HepG2 (cell line): Measurements from ENCODE around the gene FRMPD3. TPM values are rescaled to one million over a fixed set of nuclear protein-coding genes. Genes with fewer than 3 reads are reported as not detected.

ENCODE experiments used
- ATAC-seq: fragments of 200-7000 bp; cut with Tn5 transposase; 3 replicates; pipeline ENCODE4 v1.9.1; 2020; ENCODE audit warnings: mild to moderate bottlenecking, moderate library complexity
- BruUV-seq: library from RNA; stranded (reverse); fragments of 400-500 nt; replicated peaks from 2 replicates; lab custom pipeline; 2021; lab: Mats Ljungman, UMichigan
- CTCF ChIA-PET: fragments of 300-600 bp; formaldehyde crosslinking; extraction: SDS; loops from one replicate; lab custom pipeline; 2021; ENCODE audit warnings: low total read pairs, inconsistent platforms, low intra/inter-chr PET ratio; lab: Yijun Ruan, JAX
- POLR2A ChIA-PET: fragments of 350-600 bp; sonication (Branson Sonifier 250); formaldehyde crosslinking; loops from one replicate; lab custom pipeline; 2020; ENCODE audit warnings: antibody characterized with exemption, inconsistent platforms; lab: Yijun Ruan, JAX
- DNase-seq: peaks from one replicate; pipeline ENCODE4 v3.0.0-alpha.2; 2015; ENCODE audit warnings: low spot score
- FAIRE-seq: peaks from 3 replicates; lab custom pipeline; 2011; peaks lifted over from hg19 to GRCh38; lab: Jason Lieb, UNC
- H2AFZ ChIP-seq: one replicate; pipeline ENCODE4 v1.6.1; 2011; ENCODE audit warnings: low read length, inconsistent platforms
- H3K27ac ChIP-seq: fragments of 300-600 bp; 3 replicates; pipeline ENCODE4 v1.8.0; 2011; ENCODE audit warnings: mixed run types, mild to moderate bottlenecking, mixed read lengths, low read length, inconsistent platforms; ENCODE audit not compliant: insufficient read depth; ENCODE audit errors: extremely low read length
- H3K27me3 ChIP-seq, 2 experiments: fragments of 200-600 bp in 1 of 2; 2 replicates in 1 of 2; 3 replicates in 1 of 2; pipeline versions ENCODE4 v1.6.0 to v1.8.0; 2011; ENCODE audit warnings: low read length in 2 of 2, mild to moderate bottlenecking in 2 of 2, moderate library complexity in 2 of 2, inconsistent platforms in 1 of 2; ENCODE audit not compliant: insufficient read depth in 2 of 2, control insufficient read depth in 1 of 2
- H3K36me3 ChIP-seq, 2 experiments: fragments of 200-600 bp in 1 of 2; replicated peaks in 1 of 2; 2 replicates in 1 of 2; 3 replicates in 1 of 2; pipeline versions ENCODE4 v1.5.1 to v1.8.0; 2011; ENCODE audit warnings: low read length in 2 of 2, inconsistent platforms in 1 of 2; ENCODE audit not compliant: insufficient read depth in 2 of 2, control insufficient read depth in 1 of 2
- H3K4me1 ChIP-seq: 2 replicates; pipeline ENCODE4 v1.5.1; 2012; ENCODE audit warnings: low read length, inconsistent platforms; ENCODE audit not compliant: insufficient read depth
- H3K4me2 ChIP-seq: 2 replicates; pipeline ENCODE4 v1.6.0; 2011; ENCODE audit warnings: low read depth, low read length, inconsistent platforms
- H3K4me3 ChIP-seq, 3 experiments: fragments of 200-600 bp in 1 of 3; sonication (generic), shearing (Covaris generic) in 1 of 3; replicated peaks in 1 of 3; 2 replicates each; pipeline ENCODE4 v1.5.1; 2011 to 2016; ENCODE audit warnings: low read length in 3 of 3, inconsistent platforms in 2 of 3, low read depth in 2 of 3, mild to moderate bottlenecking in 2 of 3, control low read depth in 1 of 3, mixed read lengths in 1 of 3; ENCODE audit not compliant: insufficient read depth in 1 of 3
- H3K79me2 ChIP-seq: one replicate; pipeline ENCODE4 v1.6.1; 2011; ENCODE audit warnings: low read length, inconsistent platforms; ENCODE audit not compliant: insufficient read depth
- H3K9ac ChIP-seq: 2 replicates; pipeline ENCODE4 v1.6.0; 2011; ENCODE audit warnings: mild to moderate bottlenecking, low read depth, low read length, inconsistent platforms; ENCODE audit not compliant: insufficient read depth
- H3K9me3 ChIP-seq: 2 replicates; pipeline ENCODE4 v1.5.1; 2012; ENCODE audit warnings: mild to moderate bottlenecking, low read length
- H4K20me1 ChIP-seq: 2 replicates; pipeline ENCODE4 v1.6.0; 2011; ENCODE audit warnings: inconsistent platforms, mild to moderate bottlenecking, low read length, moderate library complexity; ENCODE audit not compliant: insufficient read depth
- FOSL2 ChIP-seq: sonication (generic); formaldehyde crosslinking; IDR thresholded peaks from 2 replicates; pipeline ENCODE4 v1.4.0; 2020; ENCODE audit warnings: missing genetic modification reagents
- HDAC1 ChIP-seq: sonication (generic); formaldehyde crosslinking; IDR thresholded peaks from 2 replicates; pipeline ENCODE4 v1.5.1; 2020; ENCODE audit warnings: mild to moderate bottlenecking, missing genetic modification reagents
- KAT2B ChIP-seq: fragments of 150-350 bp; IDR thresholded peaks from 2 replicates; pipeline ENCODE4 v1.6.1; 2014; ENCODE audit warnings: low read depth, low read length, borderline replicate concordance
- NKX3-1 ChIP-seq: sonication (generic); formaldehyde crosslinking; IDR thresholded peaks from 2 replicates; pipeline ENCODE4 v1.5.0; 2020; ENCODE audit warnings: missing genetic modification reagents
- YEATS2 ChIP-seq: sonication (generic); formaldehyde crosslinking; IDR thresholded peaks from 2 replicates; pipeline ENCODE4 v1.4.0; 2020; ENCODE audit warnings: missing genetic modification reagents, borderline replicate concordance
- ZBTB42 ChIP-seq: sonication (generic); formaldehyde crosslinking; IDR thresholded peaks from 2 replicates; pipeline ENCODE4 v1.5.0; 2020; ENCODE audit warnings: mild to moderate bottlenecking, missing genetic modification reagents
- ZFP62 ChIP-seq: sonication (generic); formaldehyde crosslinking; IDR thresholded peaks from 2 replicates; pipeline ENCODE4 v1.4.0; 2020; ENCODE audit warnings: missing genetic modification reagents
- ZKSCAN8 ChIP-seq: IDR thresholded peaks from 2 replicates; pipeline ENCODE4 v1.6.1; 2016; ENCODE audit warnings: borderline replicate concordance, missing genetic modification reagents, missing compliant biosample characterization
- ZNF124 ChIP-seq: sonication (generic); formaldehyde crosslinking; IDR thresholded peaks from 2 replicates; pipeline ENCODE4 v1.4.0; 2020; ENCODE audit warnings: missing genetic modification reagents
- ZNF224 ChIP-seq: sonication (generic); formaldehyde crosslinking; IDR thresholded peaks from 2 replicates; pipeline ENCODE4 v1.5.0; 2020; ENCODE audit warnings: mild to moderate bottlenecking, missing genetic modification reagents
- ZNF430 ChIP-seq: sonication (generic); formaldehyde crosslinking; IDR thresholded peaks from 2 replicates; pipeline ENCODE4 v1.9.0; 2021; ENCODE audit warnings: mild to moderate bottlenecking, missing genetic modification reagents
- ZNF484 ChIP-seq: sonication (generic); formaldehyde crosslinking; IDR thresholded peaks from 2 replicates; pipeline ENCODE4 v1.5.1; 2020; ENCODE audit warnings: mild to moderate bottlenecking, low read depth, missing genetic modification reagents, borderline replicate concordance
- ZNF629 ChIP-seq: sonication (generic); formaldehyde crosslinking; conservative IDR thresholded peaks from 2 replicates; pipeline ENCODE4 v1.5.0; 2020; ENCODE audit warnings: missing genetic modification reagents
- WGBS: methylation state at CpG from one replicate; pipeline ENCODE4 v1.1.6; 2017; ENCODE audit warnings: low lambda C conversion rate; 5-methylcytosine and 5-hydroxymethylcytosine counted together
- in situ Hi-C: cut with HindIII; loops from 2 replicates; pipeline ENCODE4 v1.10.0; 2017; ENCODE audit warnings: low pct_unique_long_range_greater_than_20kb; ENCODE audit not compliant: extremely low pct_ligation_motif_present
- intact Hi-C: fragments of 100-400 bp; cut with micrococcal nuclease; formaldehyde crosslinking; loops from one replicate; pipeline ENCODE4 v1.10.0; 2022; ENCODE audit not compliant: unreplicated experiment
- polyA plus RNA-seq, 8 experiments: library from polyadenylated mRNA; depleted of rRNA in 3 of 8; stranded (reverse) in 7 of 8; unstranded in 1 of 8; fragments of >200 nt; fragmentation: Illumina TruSeq in 4 of 8; extraction: Trizol in 4 of 8; gene quantifications; 2 replicates each; pipeline versions ENCODE4 v1.2.1 to v1.2.3, GENCODE V29; 2011 to 2016; ENCODE audit warnings: low read depth in 4 of 8, missing spikeins in 1 of 8, mixed read lengths in 1 of 8; ENCODE audit not compliant: insufficient read depth in 1 of 8
- total RNA-seq, 5 experiments: library from RNA; depleted of rRNA; stranded (reverse); fragments of >200 nt; fragmentation: Illumina TruSeq; extraction: Trizol; gene quantifications; 2 replicates each; pipeline ENCODE4 v1.2.3, GENCODE V29; 2016; ENCODE audit warnings: low read depth in 1 of 5
- TF ChIP-seq, protein P1 (sequence below): sonication (generic); formaldehyde crosslinking; IDR thresholded peaks from 2 replicates; pipeline ENCODE4 v1.9.0; 2021; ENCODE audit warnings: missing genetic modification reagents, borderline replicate concordance

FRMPD3 gene
- total and polyA plus RNA-seq, 2 of the 13 experiments (the other 11 are each of a cell fraction or from before 2014, with no cell fraction given) = not detected

GRCh38 chrX:107440692-107441091, 8.8 kb upstream of the FRMPD3 start:
- no peaks in the 10 kb centered on the region for H4K20me1 ChIP-seq
- ChIA-PET CTCF (no interaction called here), POLR2A (no interaction called here)
- H3K4me3 ChIP-seq = no peak overlapping the region
- H3K36me3 ChIP-seq = no peaks in the 10 kb centered on the region
- in situ Hi-C loops = no loop called here
- no peak for FAIRE-seq
- TF ChIP-seq ZKSCAN8 (CRISPR knock-in tag) (no peak), ZNF224 (CRISPR knock-in tag) (no peak), ZNF124 (CRISPR knock-in tag) (no peak)
- ATAC-seq = no peak
- no peak for DNase-seq
- no peak overlapping the region for H3K4me2 ChIP-seq
- H3K4me1 ChIP-seq = no peaks in the 10 kb centered on the region
- no peaks in the 10 kb centered on the region for H3K9me3 ChIP-seq
- intact Hi-C loops = no loop called here
- H3K27ac ChIP-seq = no peak overlapping the region
- H3K27me3 ChIP-seq = no peaks in the 10 kb centered on the region
- no peak overlapping the region for H3K9ac ChIP-seq
- no TSS peak for BruUV-seq
- 58% methylated on average over 4 of the region's 5 CpGs for WGBS
- H3K79me2 ChIP-seq = no peaks in the 10 kb centered on the region
- H2AFZ ChIP-seq = no peak overlapping the region

DNA sequence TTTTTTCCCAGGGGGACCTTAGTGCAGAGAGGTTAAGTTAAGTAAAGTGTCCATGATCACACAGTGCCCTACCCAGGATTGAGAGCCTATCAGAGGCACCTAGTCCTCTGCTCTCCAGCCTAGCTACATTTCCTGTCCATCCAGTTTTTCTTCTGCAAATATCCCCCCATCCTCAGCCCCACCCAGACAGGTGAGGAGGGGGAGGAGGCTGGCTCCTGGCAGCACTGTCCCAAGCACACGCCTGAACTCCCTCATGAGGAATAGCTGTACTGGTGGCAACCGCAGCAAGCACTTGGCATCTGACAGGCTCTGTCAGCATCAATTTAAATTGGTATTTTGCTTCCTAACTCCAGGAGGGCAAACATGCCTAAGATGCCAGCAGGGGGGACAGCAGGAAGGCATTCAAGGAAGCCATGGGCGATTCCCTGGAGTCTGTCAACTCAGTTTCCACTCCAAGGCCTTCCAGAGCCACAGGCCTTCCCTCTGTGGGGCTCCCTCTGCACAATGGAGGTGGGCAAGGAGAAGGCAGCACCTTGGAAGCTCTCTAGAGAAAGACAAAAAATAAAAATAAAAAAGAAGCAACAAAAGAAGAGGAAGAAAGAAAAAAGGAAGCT, 6.4 kb upstream of the FRMPD3 start:
- Histone ChIP-seq H3K36me3 (no peaks in the 10 kb centered on the region), H4K20me1 (no peaks in the 10 kb centered on the region), H2AFZ (no peak overlapping the region)
- in situ Hi-C loops = no loop called here
- no TSS peak for BruUV-seq
- no peak for TF ChIP-seq ZFP62 (CRISPR knock-in tag)
- TF ChIP-seq ZNF629 (CRISPR knock-in tag) = no peak
- TF ChIP-seq HDAC1 (CRISPR knock-in tag) = no peak
- no peak for TF ChIP-seq ZNF430 (CRISPR knock-in tag)
- TF ChIP-seq FOSL2 (CRISPR knock-in tag) = no peak
- no peak for TF ChIP-seq YEATS2
- TF ChIP-seq, protein P1, sequence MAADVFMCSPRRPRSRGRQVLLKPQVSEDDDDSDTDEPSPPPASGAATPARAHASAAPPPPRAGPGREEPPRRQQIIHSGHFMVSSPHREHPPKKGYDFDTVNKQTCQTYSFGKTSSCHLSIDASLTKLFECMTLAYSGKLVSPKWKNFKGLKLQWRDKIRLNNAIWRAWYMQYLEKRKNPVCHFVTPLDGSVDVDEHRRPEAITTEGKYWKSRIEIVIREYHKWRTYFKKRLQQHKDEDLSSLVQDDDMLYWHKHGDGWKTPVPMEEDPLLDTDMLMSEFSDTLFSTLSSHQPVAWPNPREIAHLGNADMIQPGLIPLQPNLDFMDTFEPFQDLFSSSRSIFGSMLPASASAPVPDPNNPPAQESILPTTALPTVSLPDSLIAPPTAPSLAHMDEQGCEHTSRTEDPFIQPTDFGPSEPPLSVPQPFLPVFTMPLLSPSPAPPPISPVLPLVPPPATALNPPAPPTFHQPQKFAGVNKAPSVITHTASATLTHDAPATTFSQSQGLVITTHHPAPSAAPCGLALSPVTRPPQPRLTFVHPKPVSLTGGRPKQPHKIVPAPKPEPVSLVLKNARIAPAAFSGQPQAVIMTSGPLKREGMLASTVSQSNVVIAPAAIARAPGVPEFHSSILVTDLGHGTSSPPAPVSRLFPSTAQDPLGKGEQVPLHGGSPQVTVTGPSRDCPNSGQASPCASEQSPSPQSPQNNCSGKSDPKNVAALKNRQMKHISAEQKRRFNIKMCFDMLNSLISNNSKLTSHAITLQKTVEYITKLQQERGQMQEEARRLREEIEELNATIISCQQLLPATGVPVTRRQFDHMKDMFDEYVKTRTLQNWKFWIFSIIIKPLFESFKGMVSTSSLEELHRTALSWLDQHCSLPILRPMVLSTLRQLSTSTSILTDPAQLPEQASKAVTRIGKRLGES (CRISPR knock-in tag) = no peak
- no peak for TF ChIP-seq ZBTB42 (CRISPR knock-in tag)
- TF ChIP-seq NKX3-1 (CRISPR knock-in tag) = no peak
- no peak for TF ChIP-seq ZNF484 (CRISPR knock-in tag)
- TF ChIP-seq KAT2B = no peak
- TF ChIP-seq, all 625 proteins: peak for 0
- no peaks in the 10 kb centered on the region for H3K9me3 ChIP-seq
- 0 out of 2 replicates have a peak, but pooled peaks cover under 1% of the 10 kb centered on the region for H3K4me1 ChIP-seq
- no peak overlapping the region for H3K4me2 ChIP-seq
- ChIA-PET POLR2A (no interaction called here), CTCF (no interaction called here)
- WGBS = 0% methylated on average over 1 of the region's 3 CpGs
- H3K27me3 ChIP-seq = peaks cover 0 to 3% of the 10 kb centered on the region in 2 experiments; a peak in 2 of 5 replicates
- H3K9ac ChIP-seq = no peak overlapping the region
- no peaks in the 10 kb centered on the region for H3K79me2 ChIP-seq
- H3K4me3 ChIP-seq = no peak overlapping the region
- DNase-seq (no peak), ATAC-seq (no peak), FAIRE-seq (no peak)
- H3K27ac ChIP-seq = no peak overlapping the region
- intact Hi-C loops = no loop called here
